Measurements from ENCODE around the gene MAPK8. TPM values are rescaled to one million over a fixed set of nuclear protein-coding genes. Genes with fewer than 3 reads are reported as not detected.

The MAPK8 gene
- total RNA-seq, 2 donors from 2014 or later: 28.1 to 29.5 TPM

DNA sequence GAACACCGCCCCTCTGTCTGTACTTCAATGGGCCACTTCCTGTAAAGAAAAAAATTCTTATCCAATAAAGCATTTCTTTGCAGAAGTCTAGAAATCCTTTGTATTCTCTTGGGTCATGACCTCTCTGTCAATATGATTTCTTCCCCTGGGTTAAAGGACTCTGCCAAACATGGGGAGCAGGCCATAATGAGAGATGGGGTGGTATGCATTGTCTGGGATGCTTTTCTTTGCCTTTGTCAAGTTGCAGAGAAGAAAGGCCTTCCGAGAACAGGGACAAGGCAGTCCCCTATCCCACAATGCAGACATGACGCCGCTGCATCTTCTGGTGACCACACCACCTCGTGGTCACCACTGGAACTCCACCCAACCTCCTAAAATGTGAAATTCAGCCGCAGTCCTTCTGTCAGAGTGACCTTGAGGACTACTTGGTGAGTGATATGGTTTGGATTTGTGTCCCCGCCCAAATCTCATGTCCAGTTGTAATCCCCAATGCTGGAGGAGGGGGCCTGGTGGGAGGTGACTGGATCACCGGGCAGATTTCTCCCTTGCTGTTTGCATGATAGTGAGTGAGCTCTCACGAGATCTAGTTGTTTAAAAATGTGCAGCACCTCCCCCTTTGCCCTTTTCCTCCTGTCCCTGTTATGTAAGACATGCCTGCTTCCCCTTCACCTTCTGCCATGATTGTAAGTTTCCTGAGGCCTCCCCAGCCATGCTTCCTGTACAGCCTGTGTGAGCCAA is 16.8 kb upstream of the MAPK8 start:
- peak; percentile 77 to 78 for ATAC-seq
- peak; percentile 55 for DNase-seq
- intact Hi-C loops (cut with DNase I): loop anchor here in 1 of 2 donors (5.0 kb wide), 1 partner anchor 72 kb away; no protein-coding TSS in a partner anchor

GRCh38 chr10:48290286-48290685 is 16.2 kb upstream of the MAPK8 start:
- intact Hi-C loops (cut with DNase I): loop anchor here in 1 of 2 donors (5.0 kb wide), 1 partner anchor 73 kb away; no protein-coding TSS in a partner anchor
- DNase-seq: no peak
- no peak for ATAC-seq

GRCh38 chr10:48291190-48291589 is 15.3 kb upstream of the MAPK8 start:
- ATAC-seq (no peak), DNase-seq (no peak)
- intact Hi-C loops (cut with DNase I): loop anchor here in 1 of 2 donors (5.0 kb wide), 1 partner anchor 74 kb away; no protein-coding TSS in a partner anchor

DNA sequence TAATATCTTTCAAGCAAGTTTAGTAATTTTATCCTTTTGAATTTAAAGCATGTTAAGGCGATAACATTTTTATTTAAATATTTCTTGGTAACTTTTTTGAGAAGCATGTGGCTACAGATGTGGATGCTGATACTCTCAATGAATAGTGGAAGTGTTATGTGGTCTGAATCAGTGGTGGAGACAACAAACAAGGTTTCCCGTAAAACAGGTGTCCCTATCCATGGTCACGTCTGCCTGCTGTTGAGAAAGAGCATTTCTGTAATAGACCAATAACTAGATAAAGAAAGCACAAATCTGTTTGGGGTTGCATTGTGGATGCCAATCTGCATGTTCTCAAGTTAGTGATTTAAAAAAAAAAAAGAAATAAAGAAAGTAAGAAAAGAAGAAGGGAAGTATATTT is 13.9 kb upstream of the MAPK8 start:
- intact Hi-C loops (cut with DNase I): loop anchor here in 1 of 2 donors (5.0 kb wide), 1 partner anchor 75 kb away; no protein-coding TSS in a partner anchor
- DNase-seq (no peak), ATAC-seq (no peak)

- ATAC-seq (no peak), DNase-seq (no peak)
- intact Hi-C loops (cut with DNase I): loop anchor here in 1 of 2 donors (5.0 kb wide), 1 partner anchor 77 kb away; no protein-coding TSS in a partner anchor
Measured at GRCh38 chr10:48294431-48294830, 12.0 kb upstream of the MAPK8 start.

DNA sequence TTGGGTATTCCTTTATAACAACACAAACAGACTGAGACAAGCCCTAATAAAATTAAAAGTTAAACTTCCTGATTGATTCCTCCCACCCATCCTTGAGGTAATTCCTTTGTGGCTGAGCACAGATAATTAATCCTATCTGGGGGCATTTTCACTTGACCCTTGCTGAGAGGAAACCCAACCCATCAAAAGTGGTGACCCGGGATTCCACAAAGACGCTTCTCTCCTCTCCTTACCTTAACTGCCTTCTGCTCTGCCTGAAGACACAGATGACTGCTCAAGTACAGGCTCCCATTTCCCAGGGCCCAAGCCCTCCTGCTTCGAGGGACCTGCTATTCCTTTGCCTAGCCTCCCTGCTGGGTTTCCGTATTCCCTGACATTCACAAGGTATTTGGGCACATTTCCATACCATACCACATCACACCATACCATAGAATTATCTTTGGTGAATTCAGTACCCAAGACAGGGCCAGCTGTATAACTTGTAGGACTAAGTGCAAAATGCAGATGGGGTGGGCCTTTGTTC is 9.8 kb upstream of the MAPK8 start:
- no peak for ATAC-seq
- intact Hi-C loops (cut with DNase I): no loop called here

DNA sequence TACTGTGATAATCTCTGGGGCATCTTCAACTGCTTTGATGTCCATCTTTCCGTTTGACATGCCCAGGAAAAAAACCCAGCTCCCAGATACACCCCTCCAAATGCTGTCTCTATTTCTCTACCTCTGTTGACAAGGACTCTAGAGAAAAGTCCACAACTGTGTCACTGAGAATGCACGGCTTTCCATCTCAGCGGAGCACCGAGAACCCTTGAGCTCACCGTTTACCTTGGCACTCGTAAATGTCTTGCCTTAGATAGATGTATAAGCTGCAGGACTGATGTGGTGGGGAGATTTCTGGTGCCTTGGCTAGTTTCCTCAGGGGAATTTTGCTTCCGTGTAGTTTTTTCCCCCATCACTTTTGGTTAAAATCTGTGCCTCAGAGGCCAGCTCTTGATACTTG is 7.4 kb upstream of the MAPK8 start:
- DNase-seq: no peak
- intact Hi-C loops (cut with DNase I): no loop called here
- no peak for ATAC-seq

More for the DNA sequence above, 9.8 kb upstream of the MAPK8 start:
- no peak for DNase-seq

DNA sequence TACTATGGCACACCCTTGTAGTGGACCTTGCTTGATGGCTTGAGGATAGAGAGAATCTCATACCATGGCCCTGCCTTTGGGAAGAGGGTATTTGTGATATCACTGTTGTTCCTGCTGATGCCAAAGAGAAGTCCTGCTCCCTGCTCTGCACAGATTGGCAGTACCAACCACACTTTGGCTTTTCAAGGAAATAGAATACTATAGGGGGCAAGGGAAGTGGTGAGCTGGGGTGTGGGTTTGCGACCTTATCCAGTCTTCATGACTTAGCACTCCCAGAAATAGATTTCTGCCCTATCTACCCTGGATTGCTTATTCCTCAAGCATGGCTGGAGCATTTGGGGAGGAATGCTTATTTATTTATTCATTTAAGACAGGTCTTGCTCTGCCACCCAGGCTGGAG is 6.8 kb upstream of the MAPK8 start:
- intact Hi-C loops (cut with DNase I): no loop called here
- DNase-seq: no peak
- ATAC-seq: no peak

DNA sequence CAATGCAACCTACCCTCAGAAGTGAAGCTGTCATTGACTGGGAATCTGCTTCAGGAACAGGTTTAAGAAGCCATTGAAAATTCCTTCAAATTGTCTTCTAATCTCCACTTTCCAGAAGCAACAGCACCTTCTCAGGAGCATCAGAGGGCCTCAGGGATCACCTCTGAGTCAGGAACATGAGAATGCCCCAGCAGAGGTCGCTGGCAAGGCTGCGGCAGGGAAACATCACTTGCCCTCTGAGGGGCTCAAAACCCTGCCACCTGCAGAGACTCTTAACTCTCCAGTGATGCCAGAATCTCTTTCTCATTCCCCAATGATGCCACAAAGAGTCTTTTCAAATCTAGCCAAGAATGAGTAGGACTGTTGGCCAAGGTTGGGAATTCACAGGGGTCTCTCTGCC is 5.9 kb upstream of the MAPK8 start:
- no peak for ATAC-seq
- intact Hi-C loops (cut with DNase I): no loop called here
- no peak for DNase-seq

- intact Hi-C loops (cut with DNase I): no loop called here
- ATAC-seq: no peak
- DNase-seq: no peak
Measured at GRCh38 chr10:48302515-48303476, 3.7 kb upstream of the MAPK8 start.

- intact Hi-C loops (cut with DNase I): no loop called here
- ATAC-seq (no peak), DNase-seq (no peak)
Measured at GRCh38 chr10:48305905-48306264, 592 bp upstream of the MAPK8 start.

GRCh38 chr10:48306870-48307710 is 613 bp downstream of the MAPK8 start:
- DNase-seq (peak; percentile 75), ATAC-seq (peak; percentile 72 to 83)
- intact Hi-C loops (cut with DNase I): no loop called here

GRCh38 chr10:48307711-48308018 is 1.2 kb downstream of the MAPK8 start:
- intact Hi-C loops (cut with DNase I): no loop called here
- no peak for DNase-seq
- no peak for ATAC-seq

GRCh38 chr10:48309711-48310226 is 3.3 kb downstream of the MAPK8 start:
- intact Hi-C loops (cut with DNase I): no loop called here
- DNase-seq (no peak), ATAC-seq (no peak)

DNA sequence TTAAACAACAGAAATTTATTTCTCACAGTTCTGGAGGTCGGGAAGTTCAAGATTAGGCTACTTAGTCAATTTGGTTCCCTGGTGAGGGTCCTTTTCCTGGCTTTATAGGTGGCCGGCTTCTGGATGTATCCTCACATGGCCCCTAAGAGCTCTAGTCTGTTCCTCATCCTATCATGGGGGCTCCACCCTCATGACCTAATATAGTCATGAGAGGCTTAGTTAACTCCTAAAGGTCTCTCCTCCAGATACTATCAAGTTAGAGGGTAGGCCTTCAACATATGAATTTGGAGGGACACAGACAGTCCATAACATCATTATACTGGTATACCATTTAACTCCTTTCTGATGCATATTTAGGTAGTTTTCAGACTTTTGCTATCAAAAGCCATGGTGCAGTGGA is 7.6 kb downstream of the MAPK8 start:
- DNase-seq (no peak), ATAC-seq (no peak)
- intact Hi-C loops (cut with DNase I): no loop called here

DNA sequence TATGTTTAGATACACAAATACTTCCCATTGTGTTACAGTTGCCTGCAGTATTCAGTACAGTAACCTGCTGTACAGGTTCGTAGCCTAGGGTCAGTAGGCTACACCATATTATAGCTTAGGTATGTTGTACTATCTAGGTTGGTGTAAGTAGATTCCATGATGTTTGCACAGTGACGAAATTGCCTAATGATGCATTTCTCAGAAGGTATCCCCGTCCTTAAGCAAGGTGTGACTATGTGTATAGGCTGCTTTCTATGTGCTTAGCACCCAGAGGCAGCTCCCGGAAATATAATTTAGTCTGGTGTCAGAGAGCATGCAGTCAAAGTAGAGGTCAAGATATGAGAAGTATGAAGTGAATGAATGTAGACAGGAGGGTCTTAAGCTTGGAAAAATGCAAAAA is 9.8 kb downstream of the MAPK8 start:
- intact Hi-C loops (cut with DNase I): no loop called here
- DNase-seq (no peak), ATAC-seq (no peak)

DNA sequence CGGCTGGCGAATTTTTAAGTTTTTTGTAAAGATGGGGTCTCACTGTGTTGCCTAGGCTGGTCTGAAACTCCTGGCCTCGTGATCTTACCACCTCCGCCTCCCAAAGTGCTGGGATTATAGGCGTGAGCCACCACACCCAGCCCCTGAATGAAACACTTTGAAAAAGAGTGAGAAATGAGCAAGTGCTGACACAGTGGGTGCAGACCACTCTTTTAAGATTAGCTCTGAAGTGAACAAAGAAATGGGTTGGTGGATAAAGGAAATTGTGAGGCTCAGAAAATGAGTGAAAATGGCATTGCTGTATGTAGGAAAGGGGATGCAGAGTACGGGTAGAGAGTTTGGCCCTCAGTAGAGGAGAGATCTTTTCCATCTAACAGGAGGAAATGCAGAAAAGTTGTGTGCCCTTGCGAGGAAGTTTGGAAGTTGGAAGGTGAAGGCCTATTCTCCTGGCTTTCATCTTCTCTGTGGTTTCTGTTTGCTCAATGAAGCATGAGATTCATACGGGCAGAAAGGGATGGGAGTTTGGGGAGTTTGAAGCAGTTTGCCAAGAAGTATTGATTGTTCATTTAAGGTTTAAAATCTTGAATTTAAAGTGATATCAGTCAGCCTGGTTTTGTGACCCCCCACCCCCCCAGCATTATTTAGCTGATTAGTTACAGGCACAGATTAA is 11.0 kb downstream of the MAPK8 start:
- intact Hi-C loops (cut with DNase I): no loop called here
- no peak for ATAC-seq
- no peak for DNase-seq

- no peak for DNase-seq
- intact Hi-C loops (cut with DNase I): no loop called here
- no peak for ATAC-seq
Measured at GRCh38 chr10:48322017-48322416, 15.5 kb downstream of the MAPK8 start.
